HG03439 (cell line): ENCODE data around the gene TMEM161A.
"Not testable (repeated sequence)": the region's sequence is repeated elsewhere in the genome, so short reads cannot be mapped to it uniquely, and the experiment has no call there.

Source experiments
- ATAC-seq: cut with Tn5 transposase; IDR thresholded peaks from one replicate; pipeline ENCODE4 v1.9.1; 2021; ENCODE audit warnings: mild to moderate bottlenecking, moderate library complexity; ENCODE audit not compliant: unreplicated experiment

Gene TMEM161A

GRCh38 chr19:19122902-19123301 lies 15.4 kb downstream of the TMEM161A start:
- ATAC-seq, result no peak

GRCh38 chr19:19121371-19121770 lies 16.9 kb downstream of the TMEM161A start:
- ATAC-seq, result no peak

- ATAC-seq, result no peak
Measured at GRCh38 chr19:19120308-19121231, 17.7 kb downstream of the TMEM161A start.

GRCh38 chr19:19119325-19120237 lies 18.7 kb downstream of the TMEM161A start:
- no peak for ATAC-seq

- ATAC-seq, result no peak
Measured at GRCh38 chr19:19115954-19116353, 22.3 kb downstream of the TMEM161A start.

GRCh38 chr19:19113040-19113626 lies 25.1 kb downstream of the TMEM161A start:
- no peak for ATAC-seq

GRCh38 chr19:19111967-19112580 lies 26.2 kb downstream of the TMEM161A start:
- ATAC-seq, result no peak

- no peak for ATAC-seq
Measured at GRCh38 chr19:19111136-19111835, 27.0 kb downstream of the TMEM161A start.

GRCh38 chr19:19110410-19111135 lies 27.7 kb downstream of the TMEM161A start:
- no peak for ATAC-seq

GRCh38 chr19:19109601-19110000 lies 28.7 kb downstream of the TMEM161A start:
- ATAC-seq, result no peak

GRCh38 chr19:19107654-19108053 lies 30.6 kb downstream of the TMEM161A start:
- no peak for ATAC-seq

GRCh38 chr19:19106938-19107337 lies 31.3 kb downstream of the TMEM161A start:
- not testable (repeated sequence) for ATAC-seq

GRCh38 chr19:19106056-19106551 lies 32.2 kb downstream of the TMEM161A start:
- ATAC-seq, result no peak

GRCh38 chr19:19105365-19106055 lies 32.8 kb downstream of the TMEM161A start:
- ATAC-seq, result no peak

- ATAC-seq, result no peak
Measured at GRCh38 chr19:19103167-19103566, 35.1 kb downstream of the TMEM161A start.

GRCh38 chr19:19102566-19102965 lies 35.7 kb downstream of the TMEM161A start:
- ATAC-seq, result not testable (repeated sequence)

GRCh38 chr19:19101540-19101939 lies 36.7 kb downstream of the TMEM161A start:
- no peak for ATAC-seq

- ATAC-seq, result no peak
Measured at GRCh38 chr19:19098703-19099632, 39.3 kb downstream of the TMEM161A start.
